Kidney capillary endothelial cell (primary cell): ENCODE results near the gene APLF.

Experiments used
- DNase-seq: peaks from one replicate; pipeline ENCODE4 v3.0.0-alpha.2; 2018; ENCODE audit warnings: low spot score

The APLF gene

GRCh38 chr2:68467077-68467960, at the start of gene APLF, which contains the start of gene FBXO48:
Gene APLF, plus strand, starts transcription at chr2:68467585. Its CDS starts 147 bp downstream, at chr2:68467732.
Gene FBXO48, minus strand, starts transcription at chr2:68467294. Its CDS starts 2,149 bp downstream, at chr2:68465145.
- peak; percentile 99 for DNase-seq

GRCh38 chr2:68417926-68418325, 49.5 kb upstream of the APLF start:
- no peak for DNase-seq

DNA sequence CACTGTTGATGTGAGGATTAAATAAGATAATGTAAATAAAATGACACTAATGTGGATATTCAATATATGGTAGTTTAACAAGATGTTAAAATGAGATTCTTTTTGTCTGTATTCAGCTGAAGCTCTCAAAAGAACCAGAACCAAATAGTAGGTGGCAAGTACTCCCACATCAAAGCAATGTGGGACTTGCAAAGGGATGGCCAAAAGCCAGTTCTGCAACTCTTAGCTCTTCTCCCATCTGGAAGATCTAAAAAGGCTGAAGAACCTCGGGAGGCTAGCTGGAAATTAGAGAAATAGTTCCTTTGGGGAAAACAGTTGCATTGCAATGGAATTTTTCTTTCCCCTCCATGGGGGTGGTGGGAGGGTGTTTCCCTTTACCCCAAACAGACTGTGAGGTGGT, 49.0 kb upstream of the APLF start:
- no peak for DNase-seq

DNA sequence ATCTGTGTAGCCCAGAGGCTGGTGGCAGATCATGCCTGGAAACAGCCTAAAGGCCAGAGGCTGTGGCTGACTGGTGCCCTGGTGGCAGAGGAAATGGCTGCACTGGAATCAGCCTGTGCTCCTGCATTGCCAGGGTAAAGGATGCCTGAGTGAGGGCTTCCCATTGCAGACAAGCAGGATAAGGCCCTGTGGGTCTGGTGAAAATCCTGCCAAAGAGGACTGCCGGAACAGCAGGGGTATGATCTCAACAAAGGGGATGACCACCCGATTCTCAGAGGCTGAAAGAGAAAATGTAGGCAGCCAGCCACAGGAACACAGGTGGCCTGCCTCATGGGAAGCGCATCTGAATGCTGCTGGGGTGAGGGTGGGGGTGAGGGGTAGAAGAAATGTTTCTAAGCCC, 48.5 kb upstream of the APLF start:
- DNase-seq = no peak

DNA sequence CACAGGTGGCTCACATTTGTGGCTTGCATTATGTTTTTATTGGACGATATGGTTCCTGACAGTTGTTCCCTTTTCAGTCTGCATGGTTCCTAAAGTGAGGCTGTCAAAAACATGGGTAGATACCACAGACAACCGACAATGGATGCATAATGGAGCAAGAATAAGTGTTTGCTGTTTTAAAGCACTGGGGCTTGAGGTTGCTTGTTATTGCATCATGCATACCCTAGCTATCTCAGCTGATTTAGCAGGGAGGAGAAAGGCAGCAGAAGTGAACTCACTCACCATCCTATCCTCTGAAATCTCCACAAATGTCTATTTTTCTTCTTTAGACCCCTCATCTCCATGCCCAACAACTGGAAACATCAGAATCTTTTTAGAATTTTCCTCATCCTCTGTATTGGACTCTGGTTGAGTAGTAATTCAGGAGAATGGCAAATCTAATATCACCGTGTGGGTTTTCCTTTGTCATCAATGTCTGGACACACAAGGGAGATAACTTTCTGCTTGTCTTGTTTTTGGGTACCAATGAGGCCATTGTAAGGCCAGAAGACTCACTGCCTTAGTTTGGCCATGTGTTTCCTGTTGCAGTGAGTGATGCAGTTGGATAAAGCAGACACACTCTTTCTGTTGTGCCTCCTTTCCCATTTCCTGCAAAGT, 47.0 kb upstream of the APLF start:
- DNase-seq = no peak

DNA sequence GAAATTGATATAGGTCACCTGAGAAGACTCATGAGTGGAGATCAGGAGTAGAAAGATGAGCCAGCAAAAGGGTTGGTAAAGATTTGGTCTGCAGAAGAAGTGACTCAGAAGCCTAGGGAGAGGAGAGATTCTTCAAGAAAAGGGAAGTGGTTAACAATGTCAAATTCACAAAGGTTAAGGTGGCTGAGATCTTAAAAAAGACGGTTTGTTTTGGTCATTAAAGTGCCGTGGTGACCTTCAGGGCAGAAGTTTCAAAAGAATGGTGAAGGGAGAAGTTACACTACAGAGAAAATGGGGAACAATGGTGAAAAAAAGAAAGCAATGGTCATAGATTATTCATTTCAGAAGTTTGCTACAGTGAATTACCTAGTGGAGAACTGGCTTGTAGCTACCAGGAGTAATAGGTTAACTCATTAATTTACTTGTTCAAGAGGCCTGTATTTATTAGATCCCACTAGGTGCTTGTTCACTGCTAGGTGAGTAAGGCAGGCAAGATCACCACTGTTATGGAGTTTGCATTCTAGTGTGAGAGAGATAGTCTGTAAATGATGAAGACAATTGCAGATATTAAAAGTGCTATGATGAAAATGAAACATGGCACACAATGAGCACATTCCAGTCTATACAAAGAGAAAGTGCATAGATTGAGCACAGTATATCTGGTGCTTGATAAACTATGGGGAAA, 43.3 kb upstream of the APLF start:
- no peak for DNase-seq

DNA sequence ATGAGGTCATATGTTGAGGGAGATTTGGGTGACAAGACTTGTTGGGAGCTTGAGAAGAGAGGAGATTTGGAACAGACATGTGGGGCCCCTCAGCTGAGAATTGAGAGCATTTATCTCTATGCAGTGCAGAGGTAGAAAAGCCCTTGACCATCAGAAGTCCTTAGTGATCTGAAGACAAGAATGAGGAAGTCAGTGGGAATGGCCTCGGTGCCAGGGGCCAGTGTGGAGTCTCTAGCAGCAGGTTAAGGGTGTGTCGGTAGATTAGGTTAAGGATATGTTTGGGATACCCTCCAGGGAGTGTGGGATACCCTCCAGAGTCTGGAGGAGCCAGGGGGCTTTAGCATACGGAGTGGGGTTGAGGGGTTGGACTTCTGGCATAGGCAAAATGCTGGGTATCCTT, 41.9 kb upstream of the APLF start:
- DNase-seq = no peak

- DNase-seq = no peak
These were observed 40.9 kb upstream of the APLF start for GRCh38 chr2:68426446-68426845.

GRCh38 chr2:68426848-68427579, 40.4 kb upstream of the APLF start:
- DNase-seq = no peak

DNA sequence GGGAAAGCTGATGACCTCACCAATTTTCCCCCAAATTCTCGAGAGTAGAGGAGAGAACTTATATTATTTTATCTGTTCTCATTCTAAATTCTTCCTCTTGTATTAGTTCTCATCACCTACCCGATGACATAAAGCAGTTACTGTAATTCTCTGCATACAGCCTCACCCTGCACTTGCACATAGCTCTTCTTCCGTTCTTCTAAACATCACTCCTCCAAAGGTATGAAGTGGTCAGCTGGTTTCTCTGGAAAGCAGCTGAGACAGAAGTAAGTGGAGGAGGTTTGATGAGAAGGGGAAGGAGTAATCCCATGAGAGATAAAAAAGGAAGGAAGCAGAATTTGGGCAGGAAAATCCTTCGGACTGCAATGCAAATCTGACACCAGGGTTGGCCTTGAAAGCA, 39.3 kb upstream of the APLF start:
- no peak for DNase-seq

DNA sequence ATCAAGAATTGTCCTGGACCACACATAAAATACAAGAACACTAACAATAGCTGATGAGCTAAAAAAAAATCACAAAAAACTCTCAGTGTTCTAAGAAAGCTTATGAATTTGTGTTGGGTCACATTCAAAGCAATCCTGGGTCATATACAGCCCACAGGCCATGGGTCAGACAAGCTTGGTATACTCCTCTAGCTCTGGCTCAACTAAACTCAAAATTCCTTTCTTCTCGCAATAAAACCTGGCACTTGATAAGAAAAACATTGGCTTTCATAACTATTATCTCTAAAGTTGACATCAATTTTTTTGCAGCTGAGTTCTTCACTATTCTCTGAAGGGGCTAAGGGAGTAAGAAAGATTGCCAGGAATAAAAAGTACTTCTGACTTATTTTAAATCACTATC, 38.6 kb upstream of the APLF start:
- DNase-seq = no peak

- no peak for DNase-seq
These were observed 38.0 kb upstream of the APLF start for GRCh38 chr2:68429311-68429826.

- DNase-seq = no peak
These were observed 35.9 kb upstream of the APLF start for GRCh38 chr2:68431316-68431972.

DNA sequence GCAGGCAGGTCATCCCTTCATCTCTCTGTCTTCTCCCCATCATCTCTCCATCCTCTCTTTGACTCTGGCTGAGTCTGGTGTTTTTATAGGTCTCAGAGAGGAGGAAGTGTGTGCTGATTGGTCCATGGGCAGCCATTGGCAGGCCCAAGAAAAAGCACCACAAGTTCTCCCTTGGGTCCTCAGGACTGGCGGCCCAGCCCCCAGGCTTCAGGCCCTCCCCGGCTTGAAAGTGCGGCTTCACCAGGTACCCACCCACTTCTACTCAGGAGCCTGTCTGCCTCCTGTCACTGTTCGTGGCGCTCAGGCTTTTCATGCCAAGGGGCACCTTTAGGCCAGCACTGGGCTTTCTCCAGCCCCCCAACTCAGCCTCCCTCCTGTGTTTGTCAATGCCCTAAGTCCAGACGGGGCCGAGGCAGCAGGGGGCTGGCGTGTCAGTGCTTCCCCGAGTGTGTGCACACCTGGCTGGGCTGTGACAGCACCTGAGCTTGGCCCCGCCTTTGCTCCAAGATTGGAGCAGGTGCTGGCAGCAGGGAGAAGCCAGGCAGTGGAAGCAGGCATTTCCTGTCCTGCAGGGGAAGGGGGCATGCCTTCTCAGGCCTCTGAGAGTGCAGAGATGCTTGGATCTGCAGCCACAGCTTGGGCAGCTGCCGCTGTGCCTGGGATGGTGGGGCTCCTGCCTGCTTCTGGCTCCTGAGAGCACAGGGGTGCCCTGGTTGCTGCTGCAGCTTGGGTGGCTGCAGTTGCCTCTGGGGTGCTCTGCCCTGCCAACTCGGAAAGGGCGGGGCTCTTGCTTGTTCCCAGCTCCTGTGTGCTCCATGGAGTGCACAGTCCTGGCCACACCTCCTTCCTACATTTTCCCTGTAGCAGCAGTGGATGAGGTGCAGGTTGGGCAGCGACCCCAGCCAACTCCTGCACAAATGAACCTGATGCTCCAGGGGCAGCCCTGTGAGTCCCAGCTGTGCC, 34.4 kb upstream of the APLF start:
- no peak for DNase-seq

DNA sequence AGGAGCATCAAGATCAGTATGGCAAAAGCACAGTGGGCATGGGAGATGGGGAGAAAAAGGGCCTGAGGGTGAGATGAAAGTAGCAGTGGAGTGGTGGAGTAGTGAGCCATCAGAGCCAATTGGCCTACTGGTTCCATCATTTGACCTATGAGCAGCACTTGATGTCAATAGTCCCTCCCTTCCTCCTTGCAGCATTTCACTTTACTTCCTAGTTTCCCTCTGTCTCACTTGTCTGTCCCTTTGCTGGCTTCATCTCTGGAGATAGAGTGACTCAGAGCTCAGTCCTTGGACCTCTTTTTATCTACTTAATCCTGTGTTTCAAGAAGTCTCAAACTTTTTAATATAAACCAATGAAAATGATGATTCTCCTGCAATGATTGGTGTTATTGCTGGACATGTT, 32.4 kb upstream of the APLF start:
- no peak for DNase-seq

DNA sequence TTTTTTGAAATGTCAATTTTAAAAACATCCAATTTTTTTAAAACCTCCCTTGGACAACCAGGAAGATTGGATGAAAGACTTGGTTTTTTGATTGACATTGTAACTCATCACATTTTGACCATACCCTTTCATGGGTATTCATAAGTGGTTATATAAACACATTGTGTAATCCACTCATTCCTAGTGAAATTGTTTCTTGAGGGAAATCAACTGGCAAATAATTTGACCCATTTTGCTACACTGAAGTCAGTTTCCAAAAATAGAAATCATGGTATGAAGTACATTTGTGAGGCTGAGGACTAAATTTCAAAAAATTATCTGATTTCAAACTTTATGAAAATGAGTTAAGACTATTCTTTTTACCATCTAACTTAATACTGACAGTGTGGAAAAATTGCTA, 31.8 kb upstream of the APLF start:
- DNase-seq = no peak

GRCh38 chr2:68436270-68436669, 31.1 kb upstream of the APLF start:
- DNase-seq = no peak

DNA sequence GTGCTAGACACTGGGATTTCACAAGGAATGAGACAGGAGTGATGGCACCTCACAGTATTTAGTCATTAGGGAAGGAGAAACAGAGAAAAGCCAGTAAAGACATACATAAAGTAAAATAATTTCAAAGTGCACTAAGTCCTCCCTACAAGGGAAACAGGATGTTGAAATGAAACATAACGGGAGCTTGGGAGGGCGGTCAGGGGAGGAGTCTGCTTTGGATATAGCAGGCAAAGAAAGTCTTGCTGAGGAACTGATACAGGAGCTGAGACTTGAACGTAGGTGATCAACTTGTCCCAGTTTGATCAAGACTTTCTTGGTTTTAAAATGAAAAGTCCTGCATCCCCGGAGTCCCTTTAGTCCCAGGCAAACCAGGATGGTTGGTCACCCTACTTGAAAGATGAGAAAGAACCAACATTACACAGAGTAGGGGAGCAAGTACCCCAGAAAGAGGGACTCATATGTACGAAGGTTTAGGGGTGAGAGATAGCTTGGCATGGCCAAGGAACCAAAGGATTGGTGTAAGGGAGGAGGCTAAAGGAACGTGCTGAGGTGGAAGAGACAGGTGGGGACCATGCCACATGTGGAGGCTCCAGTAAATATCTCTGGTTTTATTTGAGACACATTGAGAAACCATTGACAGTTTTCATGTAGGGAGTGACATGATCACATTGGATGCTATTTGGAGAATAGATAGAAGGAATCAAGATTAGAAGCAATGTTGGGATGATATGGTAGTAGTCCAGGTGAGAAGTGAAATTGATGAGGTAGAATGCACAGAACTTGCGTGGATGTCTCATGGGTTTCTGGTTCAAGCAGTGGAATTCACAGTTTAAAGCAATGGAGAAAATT, 28.7 kb upstream of the APLF start:
- no peak for DNase-seq
